ENCODE measurements around the gene PLPPR2. TPM values are rescaled to one million over a fixed set of nuclear protein-coding genes. Genes with fewer than 3 reads are reported as not detected.

The PLPPR2 gene
- total RNA-seq, 4 donors from 2014 or later, result 18.9 to 32.1 (median 22.5) TPM

GRCh38 chr19:11410682-11411081, 55.5 kb downstream of the PLPPR2 start:
- WGBS, result 61% methylated on average over 8 of the region's 8 CpGs

GRCh38 chr19:11414544-11414943, 59.3 kb downstream of the PLPPR2 start:
- Histone ChIP-seq H3K4me1 (peaks cover 14% of the 10 kb centered on the region), H3K4me3 (no peak overlapping the region), H3K9me3 (no peaks in the 10 kb centered on the region), H3K27ac (no peak overlapping the region), H3K36me3 (no peaks in the 10 kb centered on the region), H3K27me3 (peaks cover 16% of the 10 kb centered on the region)
- WGBS, result 69% methylated on average over 2 of the region's 2 CpGs
- DNase-seq (ENCODE audit: low spot score in 2 of 2), result no peak
- TF ChIP-seq POLR2AphosphoS5 (IDR thresholded peaks at IDR 0.05) (no peak), EP300 (IDR thresholded peaks at IDR 0.05) (no peak), CTCF (IDR thresholded peaks at IDR 0.05) (no peak), POLR2A (IDR thresholded peaks at IDR 0.05) (no peak)

More at GRCh38 chr19:11410682-11411081, 55.5 kb downstream of the PLPPR2 start:
- Histone ChIP-seq H3K36me3 (no peaks in the 10 kb centered on the region), H3K4me3 (no peak overlapping the region), H3K9me3 (no peaks in the 10 kb centered on the region), H3K27me3 (peaks cover 11% of the 10 kb centered on the region), H3K4me1 (peaks cover 8% of the 10 kb centered on the region), H3K27ac (no peak overlapping the region)
- no peak for TF ChIP-seq POLR2A (IDR thresholded peaks at IDR 0.05)
- TF ChIP-seq POLR2AphosphoS5 (IDR thresholded peaks at IDR 0.05), result no peak
- TF ChIP-seq CTCF (IDR thresholded peaks at IDR 0.05), result no peak
- DNase-seq (ENCODE audit: low spot score in 2 of 2), result no peak

Other genes with a start within 250 kb of the PLPPR2 start
- 1 to 10 TPM; 1.8 to 4.0 (median 3.7) TPM for gene SPC24, start 199.7 kb upstream of the PLPPR2 start, total RNA-seq
- 10 to 100 TPM; 42.5 to 75.5 (median 65.1) TPM for gene KANK2, start 157.9 kb upstream of the PLPPR2 start, total RNA-seq
- not detected for gene ANGPTL8, start 115.8 kb upstream of the PLPPR2 start, total RNA-seq
- 100 to 1,000 TPM in 2 of 4 donors, 10 to 100 TPM in 2; 69.7 to 188 (median 98.3) TPM for gene DOCK6, start 92.9 kb upstream of the PLPPR2 start, total RNA-seq
- not detected for gene TSPAN16, start 59.3 kb upstream of the PLPPR2 start, total RNA-seq
- 100 to 1,000 TPM in 2 of 4 donors, 10 to 100 TPM in 2; 68.7 to 132 (median 98.3) TPM for gene RAB3D, start 15.8 kb upstream of the PLPPR2 start, total RNA-seq
- gene TMEM205, start 9.2 kb upstream of the PLPPR2 start, total RNA-seq, result 100 to 1,000 TPM; 202 to 245 (median 207) TPM
- gene CCDC159, start 8.9 kb upstream of the PLPPR2 start, total RNA-seq, result 10 to 100 TPM in 3 of 4 donors, 1 to 10 TPM in 1; 8.0 to 58.3 (median 14.3) TPM
- 1 to 10 TPM; 1.6 to 3.7 (median 2.6) TPM for gene SWSAP1, start 19.2 kb downstream of the PLPPR2 start, total RNA-seq
- gene EPOR, start 28.9 kb downstream of the PLPPR2 start, total RNA-seq, result 1 to 10 TPM; 1.2 to 5.1 (median 2.9) TPM
- 1 to 10 TPM; 1.4 to 4.3 (median 3.5) TPM for gene RGL3, start 63.9 kb downstream of the PLPPR2 start, total RNA-seq
- gene ODAD3, start 79.7 kb downstream of the PLPPR2 start, total RNA-seq, result 1 to 10 TPM in 1 of 4 donors, under 1 TPM in 2, not detected in 1; 0.23 to 1.0 (median 0.48) TPM
- gene PRKCSH, start 80.2 kb downstream of the PLPPR2 start, total RNA-seq, result 100 to 1,000 TPM; 119 to 164 (median 124) TPM
- gene ELAVL3, start 125.6 kb downstream of the PLPPR2 start, total RNA-seq, result not detected
- 10 to 100 TPM; 10.1 to 19.1 (median 11.8) TPM for gene ZNF653, start 150.4 kb downstream of the PLPPR2 start, total RNA-seq
- gene ECSIT, start 173.7 kb downstream of the PLPPR2 start, total RNA-seq, result 10 to 100 TPM; 40.4 to 65.7 (median 57.8) TPM
- 10 to 100 TPM; 19.9 to 31.6 (median 24.2) TPM for gene CNN1, start 183.4 kb downstream of the PLPPR2 start, total RNA-seq
- 10 to 100 TPM; 30.6 to 55.3 (median 41.1) TPM for gene ELOF1, start 203.8 kb downstream of the PLPPR2 start, total RNA-seq
- gene ACP5, start 222.2 kb downstream of the PLPPR2 start, total RNA-seq, result 10 to 100 TPM; 18.0 to 40.1 (median 32.8) TPM
- 1 to 10 TPM; 6.1 to 8.9 (median 7.9) TPM for gene ZNF627, start 242.1 kb downstream of the PLPPR2 start, total RNA-seq

All from suprapubic skin (tissue), 4 donors.